Measurements from ENCODE around the gene GLS. TPM values are rescaled to one million over a fixed set of nuclear protein-coding genes. Genes with fewer than 3 reads are reported as not detected.
A peak's percentile ranks its signal among the peaks of the same experiment; 100 is the strongest.
"Not testable (repeated sequence)": the region's sequence is repeated elsewhere in the genome, so short reads cannot be mapped to it uniquely, and the experiment has no call there.

The GLS gene
- total RNA-seq, 1 experiment from 2014 or later: 118 TPM

- Histone ChIP-seq H3K4me3 (no peak overlapping the region), H3K36me3 (no peaks in the 10 kb centered on the region), H3K9me3 (no peaks in the 10 kb centered on the region), H3K27me3 (no peaks in the 10 kb centered on the region)
- DNase-seq: peak; percentile 97
These were observed 30.8 kb upstream of the GLS start for GRCh38 chr2:190849774-190850173.

GRCh38 chr2:190853022-190853421 is 27.6 kb upstream of the GLS start:
- not testable (repeated sequence) for DNase-seq, H3K27me3 ChIP-seq, H3K4me3 ChIP-seq, H3K9me3 ChIP-seq, H3K36me3 ChIP-seq

GRCh38 chr2:190853531-190854383 is 26.9 kb upstream of the GLS start:
- Histone ChIP-seq H3K9me3 (no peaks in the 10 kb centered on the region), H3K27me3 (no peaks in the 10 kb centered on the region), H3K36me3 (no peaks in the 10 kb centered on the region), H3K4me3 (no peak overlapping the region)
- peak; percentile 18 for DNase-seq

GRCh38 chr2:190854726-190855125 is 25.9 kb upstream of the GLS start:
- Histone ChIP-seq H3K27me3 (no peaks in the 10 kb centered on the region), H3K4me3 (no peak overlapping the region)
- no peak for DNase-seq

GRCh38 chr2:190855245-190855644 is 25.4 kb upstream of the GLS start:
- H3K36me3 ChIP-seq: no peaks in the 10 kb centered on the region
- H3K9me3 ChIP-seq: no peaks in the 10 kb centered on the region
- no peaks in the 10 kb centered on the region for H3K27me3 ChIP-seq
- no peak overlapping the region for H3K4me3 ChIP-seq
- DNase-seq: no peak

More at GRCh38 chr2:190854726-190855125, 25.9 kb upstream of the GLS start:
- Histone ChIP-seq H3K36me3 (no peaks in the 10 kb centered on the region), H3K9me3 (no peaks in the 10 kb centered on the region)

- Histone ChIP-seq H3K4me3 (no peak overlapping the region), H3K9me3 (no peaks in the 10 kb centered on the region), H3K27me3 (no peaks in the 10 kb centered on the region), H3K36me3 (no peaks in the 10 kb centered on the region)
- no peak for DNase-seq
These were observed 23.6 kb upstream of the GLS start for GRCh38 chr2:190856985-190857384.

GRCh38 chr2:190858817-190859216 is 21.8 kb upstream of the GLS start:
- Histone ChIP-seq H3K4me3 (peak overlapping the region; percentile 5), H3K36me3 (no peaks in the 10 kb centered on the region), H3K27me3 (no peaks in the 10 kb centered on the region), H3K9me3 (no peaks in the 10 kb centered on the region)
- DNase-seq: peak; percentile 35

GRCh38 chr2:190859347-190860297 is 21.0 kb upstream of the GLS start:
- Histone ChIP-seq H3K36me3 (no peaks in the 10 kb centered on the region), H3K4me3 (peak overlapping the region; percentile 5), H3K27me3 (no peaks in the 10 kb centered on the region), H3K9me3 (no peaks in the 10 kb centered on the region)
- DNase-seq: peak; percentile 86

GRCh38 chr2:190860985-190861680 is 19.5 kb upstream of the GLS start:
- no peaks in the 10 kb centered on the region for H3K27me3 ChIP-seq
- H3K36me3 ChIP-seq: no peaks in the 10 kb centered on the region
- no peaks in the 10 kb centered on the region for H3K9me3 ChIP-seq
- H3K4me3 ChIP-seq: no peak overlapping the region
- peak; percentile 72 for DNase-seq

- not testable (repeated sequence) for H3K9me3 ChIP-seq, H3K36me3 ChIP-seq, DNase-seq, H3K27me3 ChIP-seq, H3K4me3 ChIP-seq
These were observed 18.5 kb upstream of the GLS start for GRCh38 chr2:190862128-190862527.

GRCh38 chr2:190862571-190862991 is 18.0 kb upstream of the GLS start:
- H3K36me3 ChIP-seq: no peaks in the 10 kb centered on the region
- no peaks in the 10 kb centered on the region for H3K9me3 ChIP-seq
- H3K4me3 ChIP-seq: no peak overlapping the region
- no peaks in the 10 kb centered on the region for H3K27me3 ChIP-seq
- no peak for DNase-seq

- H3K9me3 ChIP-seq: peaks cover 8% of the 10 kb centered on the region
- DNase-seq: no peak
These were observed 16.7 kb upstream of the GLS start for GRCh38 chr2:190863946-190864345.

GRCh38 chr2:190864375-190864774 is 16.2 kb upstream of the GLS start:
- no peaks in the 10 kb centered on the region for H3K27me3 ChIP-seq
- no peaks in the 10 kb centered on the region for H3K36me3 ChIP-seq
- H3K9me3 ChIP-seq: peaks cover 10% of the 10 kb centered on the region
- no peak overlapping the region for H3K4me3 ChIP-seq
- no peak for DNase-seq

More at GRCh38 chr2:190863946-190864345, 16.7 kb upstream of the GLS start:
- H3K27me3 ChIP-seq: no peaks in the 10 kb centered on the region
- H3K36me3 ChIP-seq: no peaks in the 10 kb centered on the region
- H3K4me3 ChIP-seq: no peak overlapping the region

- H3K4me3 ChIP-seq: no peak overlapping the region
- peak; percentile 31 for DNase-seq
- H3K36me3 ChIP-seq: no peaks in the 10 kb centered on the region
- peaks cover 13% of the 10 kb centered on the region for H3K9me3 ChIP-seq
- no peaks in the 10 kb centered on the region for H3K27me3 ChIP-seq
These were observed 13.4 kb upstream of the GLS start for GRCh38 chr2:190867212-190867611.

GRCh38 chr2:190867832-190868231 is 12.8 kb upstream of the GLS start:
- no peak overlapping the region for H3K4me3 ChIP-seq
- no peak for DNase-seq
- H3K9me3 ChIP-seq: peaks cover 13% of the 10 kb centered on the region
- H3K27me3 ChIP-seq: no peaks in the 10 kb centered on the region
- no peaks in the 10 kb centered on the region for H3K36me3 ChIP-seq

GRCh38 chr2:190869721-190870120 is 10.9 kb upstream of the GLS start:
- no peak overlapping the region for H3K4me3 ChIP-seq
- peaks cover 13% of the 10 kb centered on the region for H3K9me3 ChIP-seq
- no peak for DNase-seq
- no peaks in the 10 kb centered on the region for H3K27me3 ChIP-seq
- no peaks in the 10 kb centered on the region for H3K36me3 ChIP-seq

- not testable (repeated sequence) for H3K9me3 ChIP-seq, H3K27me3 ChIP-seq, H3K4me3 ChIP-seq, H3K36me3 ChIP-seq, DNase-seq
These were observed 7.2 kb upstream of the GLS start for GRCh38 chr2:190873451-190873850.
